Hepatocyte (in vitro differentiated cells): ENCODE results near the gene INPP5B.

Experiments
- EZH2 ChIP-seq: fragments of 200-600 bp; sonication (generic); IDR thresholded peaks from 2 replicates; pipeline ENCODE4 v1.6.1; 2016; ENCODE audit warnings: antibody characterized with exemption, mild to moderate bottlenecking, borderline replicate concordance
- EZH2phosphoT487 ChIP-seq: fragments of 200-600 bp; sonication (generic); IDR thresholded peaks from one replicate; pipeline ENCODE4 v1.6.1; 2018; ENCODE audit warnings: antibody characterized with exemption, mild to moderate bottlenecking, low read depth, moderate library complexity; ENCODE audit not compliant: unreplicated experiment, severe bottlenecking
- TF ChIP-seq, protein P1 (sequence below): fragments of 200-600 bp; sonication (generic); IDR thresholded peaks from 2 replicates; pipeline ENCODE4 v1.5.1; 2016; ENCODE audit warnings: antibody characterized with exemption, mild to moderate bottlenecking; ENCODE audit not compliant: poor library complexity

DNA sequence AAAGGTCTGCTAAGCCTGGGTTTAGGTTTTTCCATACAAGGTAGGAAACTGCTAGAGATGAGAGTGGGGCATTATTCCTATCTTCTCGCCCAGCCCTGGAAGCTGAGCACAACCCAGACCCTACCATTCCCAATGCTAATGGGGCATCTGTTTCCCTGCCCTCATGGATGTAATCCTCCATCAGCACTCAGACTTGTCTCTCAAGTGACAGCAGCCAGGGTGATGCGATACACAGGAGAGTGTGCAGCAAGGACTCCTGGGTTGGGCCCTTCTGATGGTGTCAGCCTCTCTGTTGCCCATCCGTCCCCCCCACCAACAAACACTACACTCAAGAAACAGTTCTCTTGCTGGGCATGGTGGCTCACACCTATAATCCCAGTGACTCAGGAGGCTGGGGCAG is 5.9 kb upstream of the INPP5B start:
- TF ChIP-seq, protein P1, sequence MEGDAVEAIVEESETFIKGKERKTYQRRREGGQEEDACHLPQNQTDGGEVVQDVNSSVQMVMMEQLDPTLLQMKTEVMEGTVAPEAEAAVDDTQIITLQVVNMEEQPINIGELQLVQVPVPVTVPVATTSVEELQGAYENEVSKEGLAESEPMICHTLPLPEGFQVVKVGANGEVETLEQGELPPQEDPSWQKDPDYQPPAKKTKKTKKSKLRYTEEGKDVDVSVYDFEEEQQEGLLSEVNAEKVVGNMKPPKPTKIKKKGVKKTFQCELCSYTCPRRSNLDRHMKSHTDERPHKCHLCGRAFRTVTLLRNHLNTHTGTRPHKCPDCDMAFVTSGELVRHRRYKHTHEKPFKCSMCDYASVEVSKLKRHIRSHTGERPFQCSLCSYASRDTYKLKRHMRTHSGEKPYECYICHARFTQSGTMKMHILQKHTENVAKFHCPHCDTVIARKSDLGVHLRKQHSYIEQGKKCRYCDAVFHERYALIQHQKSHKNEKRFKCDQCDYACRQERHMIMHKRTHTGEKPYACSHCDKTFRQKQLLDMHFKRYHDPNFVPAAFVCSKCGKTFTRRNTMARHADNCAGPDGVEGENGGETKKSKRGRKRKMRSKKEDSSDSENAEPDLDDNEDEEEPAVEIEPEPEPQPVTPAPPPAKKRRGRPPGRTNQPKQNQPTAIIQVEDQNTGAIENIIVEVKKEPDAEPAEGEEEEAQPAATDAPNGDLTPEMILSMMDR: no peak
- TF ChIP-seq EZH2: no peak
- no peak for TF ChIP-seq EZH2phosphoT487
